Activated CD8-positive, alpha-beta memory T cell treated with anti-CD3 and anti-CD28 coated beads for 24 hours (primary cell): ENCODE results near the gene CHCHD6.

ENCODE experiments used
- DNase-seq: peaks from one replicate; pipeline ENCODE4 v3.0.0-alpha.2; 2020

The CHCHD6 gene

GRCh38 chr3:126706631-126707030, 2.6 kb downstream of the CHCHD6 start:
- DNase-seq, result no peak

GRCh38 chr3:126711121-126711760, 7.2 kb downstream of the CHCHD6 start:
- no peak for DNase-seq

GRCh38 chr3:126713199-126713598, 9.2 kb downstream of the CHCHD6 start:
- no peak for DNase-seq

- no peak for DNase-seq
Measured at GRCh38 chr3:126714276-126714900, 10.3 kb downstream of the CHCHD6 start.

GRCh38 chr3:126714921-126715320, 10.9 kb downstream of the CHCHD6 start:
- DNase-seq, result no peak

- no peak for DNase-seq
Measured at GRCh38 chr3:126715432-126715831, 11.4 kb downstream of the CHCHD6 start.

- DNase-seq, result no peak
Measured at GRCh38 chr3:126716057-126716456, 12.0 kb downstream of the CHCHD6 start.

GRCh38 chr3:126718561-126719445, 14.8 kb downstream of the CHCHD6 start:
- DNase-seq, result no peak

GRCh38 chr3:126720596-126720995, 16.6 kb downstream of the CHCHD6 start:
- DNase-seq, result peak; percentile 11

- DNase-seq, result peak; percentile 13
Measured at GRCh38 chr3:126721246-126721645, 17.2 kb downstream of the CHCHD6 start.

- DNase-seq, result no peak
Measured at GRCh38 chr3:126723237-126723636, 19.2 kb downstream of the CHCHD6 start.

- no peak for DNase-seq
Measured at GRCh38 chr3:126723801-126724200, 19.8 kb downstream of the CHCHD6 start.

- no peak for DNase-seq
Measured at GRCh38 chr3:126728680-126729079, 24.6 kb downstream of the CHCHD6 start.

GRCh38 chr3:126730376-126730775, 26.3 kb downstream of the CHCHD6 start:
- no peak for DNase-seq

- DNase-seq, result no peak
Measured at GRCh38 chr3:126731044-126731443, 27.0 kb downstream of the CHCHD6 start.

GRCh38 chr3:126732281-126733060, 28.4 kb downstream of the CHCHD6 start:
- no peak for DNase-seq

GRCh38 chr3:126733061-126733430, 29.0 kb downstream of the CHCHD6 start:
- no peak for DNase-seq

- DNase-seq, result no peak
Measured at GRCh38 chr3:126734106-126734723, 30.2 kb downstream of the CHCHD6 start.

- no peak for DNase-seq
Measured at GRCh38 chr3:126737527-126737926, 33.5 kb downstream of the CHCHD6 start.

GRCh38 chr3:126742057-126742456, 38.0 kb downstream of the CHCHD6 start:
- no peak for DNase-seq

- DNase-seq, result no peak
Measured at GRCh38 chr3:126743350-126743749, 39.3 kb downstream of the CHCHD6 start.

GRCh38 chr3:126743781-126744180, 39.7 kb downstream of the CHCHD6 start:
- no peak for DNase-seq
